Measurements from ENCODE around the gene DND1. TPM values are rescaled to one million over a fixed set of nuclear protein-coding genes. Genes with fewer than 3 reads are reported as not detected.
"Not testable (repeated sequence)": the region's sequence is repeated elsewhere in the genome, so short reads cannot be mapped to it uniquely, and the experiment has no call there.

Gene DND1
- polyA plus RNA-seq, 4 donors: 0.14 to 0.29 TPM; not detected in 2

DNA sequence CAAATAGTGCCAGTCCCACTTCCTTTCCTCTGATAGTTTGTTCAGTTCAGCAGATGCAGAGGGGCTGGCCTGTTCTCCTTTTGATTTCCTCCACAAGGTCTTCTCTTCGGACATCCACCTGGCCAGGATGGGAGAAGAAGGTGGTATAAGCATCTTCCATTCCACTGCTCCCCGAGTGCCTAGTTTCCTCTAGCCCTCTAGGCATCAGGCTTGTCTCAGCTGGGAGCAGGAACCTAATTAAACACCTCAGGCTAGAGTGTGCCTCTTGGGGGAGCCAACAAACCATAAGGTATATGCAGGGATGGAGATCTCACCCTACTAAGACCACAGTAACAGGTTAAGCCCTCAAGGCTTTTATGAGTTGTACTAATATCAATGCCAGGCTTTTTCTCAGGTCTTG lies 835 bp upstream of the DND1 start:
- DNase-seq (ENCODE audit: low read depth in 4 of 4, low spot score in 3 of 4): no peak

DNA sequence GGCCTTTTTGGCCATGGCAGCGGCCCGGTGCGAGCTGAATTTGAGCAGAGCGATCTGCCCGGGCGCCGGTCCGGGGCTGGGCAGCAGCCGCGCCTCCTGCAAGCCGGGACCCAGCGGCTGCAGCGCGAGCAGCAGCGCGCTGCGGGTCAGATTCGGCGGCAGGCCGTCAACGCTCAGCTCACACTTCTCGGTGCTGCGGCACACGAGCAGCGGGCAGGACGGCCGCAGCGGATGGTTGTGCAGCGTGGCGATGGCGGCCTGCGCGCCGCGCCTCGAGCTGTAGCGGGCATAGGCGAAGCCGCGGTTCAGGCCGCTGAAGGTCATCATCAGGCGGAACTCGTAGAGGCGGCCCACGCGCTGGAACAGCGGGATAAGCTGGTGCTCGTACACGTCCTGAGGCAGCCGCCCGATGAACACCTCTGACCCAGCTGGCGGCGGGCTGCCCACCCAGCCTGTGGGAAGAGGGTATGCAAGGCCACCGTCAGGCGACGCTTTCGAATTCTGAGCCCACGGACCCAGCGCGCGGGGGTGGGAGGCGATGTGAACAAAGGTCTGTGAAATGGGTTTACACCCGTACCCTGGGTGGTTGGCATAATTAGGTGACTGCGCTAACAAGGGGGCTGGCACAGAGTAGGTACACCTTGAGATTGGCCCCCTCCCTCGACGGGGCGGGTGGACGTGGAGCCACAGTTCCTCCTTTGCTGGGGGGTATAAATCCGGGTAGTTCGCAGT lies 755 bp downstream of the DND1 start:
- no peak for DNase-seq (ENCODE audit: low read depth in 4 of 4, low spot score in 3 of 4)

DNA sequence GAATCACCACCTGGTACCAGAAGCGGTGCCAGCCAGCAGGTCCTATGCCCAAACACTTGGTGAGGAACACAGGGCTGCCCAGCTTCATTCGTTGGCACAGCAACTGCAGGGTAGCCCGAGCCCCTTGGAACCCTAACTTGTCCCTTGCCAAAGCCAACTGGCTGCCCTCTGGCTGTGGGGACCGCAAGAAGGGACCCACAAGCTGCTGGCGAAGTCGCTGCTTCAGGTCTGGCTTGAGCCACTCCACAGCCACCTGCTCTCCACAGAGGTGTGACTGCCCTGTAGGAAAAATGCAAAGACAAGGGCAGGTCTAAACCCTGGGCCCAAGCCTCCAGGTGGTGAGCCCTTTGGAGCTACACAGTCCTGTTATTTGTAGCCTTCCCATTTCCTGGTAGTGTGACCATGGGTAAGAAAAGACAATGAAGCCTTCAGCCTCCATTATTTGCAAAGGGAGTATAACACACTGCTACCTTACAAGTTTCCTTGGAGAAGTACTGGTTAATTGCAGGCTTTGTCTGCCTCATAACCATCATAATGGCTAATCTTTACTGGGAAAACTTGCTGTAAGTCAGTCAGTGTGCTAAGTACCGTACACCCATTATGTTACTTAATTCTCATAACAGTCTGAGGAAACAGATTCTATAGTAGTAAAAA lies 1.8 kb downstream of the DND1 start:
- no peak for DNase-seq (ENCODE audit: low read depth in 4 of 4, low spot score in 3 of 4)

DNA sequence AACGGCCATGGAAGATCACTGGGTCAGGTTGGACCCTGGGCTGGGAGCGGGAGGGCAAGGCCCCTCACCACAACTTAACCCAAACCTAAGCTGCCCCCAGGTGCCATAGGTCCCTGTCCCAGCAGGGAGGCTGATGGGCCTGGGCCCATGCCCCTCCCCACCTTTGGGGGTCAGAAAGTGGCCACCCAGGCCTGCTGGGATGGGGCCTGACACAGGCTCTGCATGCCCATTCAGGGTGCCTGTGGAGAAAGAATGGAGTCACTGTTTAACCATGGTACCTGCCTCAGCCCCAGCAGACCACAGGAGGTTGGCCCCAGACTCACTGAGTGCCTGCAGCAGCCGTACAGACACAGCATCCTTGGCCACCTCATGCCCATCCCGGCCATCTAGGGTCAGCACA lies 2.3 kb downstream of the DND1 start:
- not testable (repeated sequence) for DNase-seq (ENCODE audit: low read depth in 4 of 4, low spot score in 3 of 4)

DNA sequence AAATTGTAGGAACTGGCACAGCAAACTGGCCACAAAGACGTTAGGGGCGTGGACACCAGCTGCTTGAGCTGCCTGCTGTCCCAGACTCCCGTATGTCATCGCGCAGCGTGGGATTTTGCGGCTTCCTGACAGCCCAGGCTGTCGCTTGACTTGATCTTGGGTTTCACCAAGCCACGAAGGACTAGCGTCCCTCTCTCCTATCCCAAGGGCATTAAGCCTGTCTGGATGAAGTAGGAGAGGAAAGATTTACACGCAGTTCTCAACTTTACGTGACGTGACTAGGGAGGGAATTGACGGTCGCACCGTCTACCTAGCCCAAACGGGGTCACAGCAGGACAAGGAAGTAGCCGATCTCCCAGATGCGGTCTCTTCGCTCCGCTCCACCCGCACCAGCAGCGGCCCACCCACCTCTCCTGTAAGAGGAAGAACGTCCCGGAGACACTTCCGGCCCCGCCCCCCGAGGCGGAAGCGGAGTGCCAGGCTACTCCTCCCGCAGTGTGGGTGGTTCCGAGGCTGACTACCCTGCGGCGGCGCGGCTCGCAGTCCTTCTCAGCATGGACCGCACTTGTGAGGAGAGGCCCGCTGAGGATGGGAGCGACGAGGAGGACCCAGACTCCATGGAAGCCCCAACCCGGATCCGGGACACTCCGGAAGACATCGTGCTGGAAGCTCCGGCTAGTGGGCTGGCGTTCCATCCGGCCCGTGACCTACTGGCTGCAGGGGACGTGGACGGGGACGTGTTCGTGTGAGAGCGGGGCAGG lies 8.8 kb downstream of the DND1 start, which contains the start of gene WDR55:
WDR55 (plus strand) TSS at position 546 of the 761 bp plus-strand sequence; CDS start at position 555, 9 bp downstream.
- peak; percentile 80 to 85 (median 81) for DNase-seq (ENCODE audit: low read depth in 4 of 4, low spot score in 3 of 4)

DNA sequence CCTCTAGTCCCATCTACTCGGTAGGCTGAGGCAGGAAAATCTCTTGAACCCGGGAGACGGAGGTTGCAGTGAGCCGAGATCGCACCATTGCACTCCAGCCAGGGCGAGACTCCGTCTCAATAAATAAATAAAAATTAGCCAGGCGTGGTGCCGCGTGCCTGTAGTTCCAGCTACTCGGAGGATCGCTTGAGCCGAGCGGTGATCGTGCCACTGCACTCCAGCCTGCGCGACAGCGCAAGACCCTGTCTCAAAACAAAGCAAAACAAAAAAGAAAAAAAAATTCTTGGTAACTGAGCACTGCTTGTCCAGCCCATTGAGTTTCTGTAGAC lies 9.4 kb downstream of the DND1 start:
- DNase-seq (ENCODE audit: low read depth in 4 of 4, low spot score in 3 of 4): no peak

DNA sequence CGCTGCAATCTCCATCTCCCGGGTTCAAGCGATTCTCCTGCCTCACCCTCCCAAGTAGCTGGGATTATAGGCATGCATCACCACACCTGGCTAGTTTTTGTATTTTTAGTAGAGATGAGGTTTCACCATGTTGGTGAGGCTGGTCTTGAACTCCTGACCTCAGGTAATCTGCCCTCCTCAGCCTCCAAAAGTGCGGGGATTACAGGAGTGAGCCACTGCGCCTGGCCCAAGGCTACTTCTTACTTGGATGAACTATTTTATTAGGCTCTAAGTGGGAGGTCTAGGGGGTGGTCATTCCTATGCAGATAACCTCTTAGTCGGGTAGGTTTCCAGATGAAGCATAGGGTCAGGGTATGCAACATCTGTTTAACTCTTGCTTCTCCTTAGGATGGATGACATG lies 13.0 kb downstream of the DND1 start:
- DNase-seq (ENCODE audit: low read depth in 4 of 4, low spot score in 3 of 4): not testable (repeated sequence)

DNA sequence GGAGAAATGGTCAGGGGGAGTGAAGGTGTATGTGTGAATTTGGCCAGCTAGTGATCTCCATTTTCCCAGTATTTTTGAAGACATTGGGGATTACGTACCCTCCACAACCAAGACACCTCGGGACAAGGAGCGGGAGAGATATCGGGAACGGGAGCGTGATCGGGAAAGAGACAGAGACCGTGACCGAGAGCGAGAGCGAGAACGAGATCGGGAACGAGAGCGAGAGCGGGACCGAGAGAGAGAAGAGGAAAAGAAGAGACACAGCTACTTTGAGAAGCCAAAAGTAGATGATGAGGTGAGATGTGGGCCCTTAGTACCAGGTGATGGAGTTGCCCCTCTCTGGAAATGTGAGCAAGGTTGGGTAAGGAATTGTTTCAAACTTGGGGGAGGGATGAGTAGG lies 14.5 kb downstream of the DND1 start:
- no peak for DNase-seq (ENCODE audit: low read depth in 4 of 4, low spot score in 3 of 4)

DNA sequence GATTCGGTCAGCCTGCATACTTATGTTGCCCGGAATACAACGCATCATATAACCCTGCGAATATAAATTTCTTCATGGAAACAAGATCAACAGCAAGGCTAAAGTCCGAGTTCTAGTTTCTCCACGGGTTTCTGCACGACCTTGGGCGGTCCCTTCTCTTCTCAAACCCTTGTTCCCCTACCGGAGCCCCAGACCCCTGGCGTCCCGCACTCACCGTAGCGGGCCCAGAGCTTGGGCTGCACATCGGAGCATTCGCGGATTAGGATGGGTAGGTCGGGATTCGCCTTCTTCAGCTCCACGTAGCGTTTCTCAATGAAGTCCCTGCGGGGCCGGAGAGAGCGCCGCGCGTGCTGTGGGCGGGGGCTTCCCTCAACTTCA lies 26.3 kb downstream of the DND1 start:
- no peak for DNase-seq (ENCODE audit: low read depth in 4 of 4, low spot score in 3 of 4)

DNA sequence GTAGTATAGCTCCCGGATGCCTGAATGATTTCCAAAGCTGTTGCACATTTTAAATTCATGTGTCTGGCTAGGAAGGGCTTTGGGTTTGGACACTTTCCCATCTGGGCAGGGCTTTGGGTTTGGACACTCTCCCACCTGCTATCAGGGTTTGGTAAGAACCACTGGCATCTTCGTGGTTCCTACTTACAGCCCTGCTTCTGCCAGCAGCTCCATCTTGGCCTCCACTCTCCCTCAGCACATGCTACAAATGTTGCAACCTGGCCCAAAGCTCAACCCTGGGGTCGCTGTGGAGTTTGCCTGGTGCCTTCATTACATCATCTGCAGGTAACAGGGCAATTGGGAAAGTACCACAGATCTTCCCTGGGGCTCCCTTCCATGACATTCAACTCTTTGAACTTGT lies 30.7 kb downstream of the DND1 start:
- DNase-seq (ENCODE audit: low read depth in 4 of 4, low spot score in 3 of 4): no peak

DNA sequence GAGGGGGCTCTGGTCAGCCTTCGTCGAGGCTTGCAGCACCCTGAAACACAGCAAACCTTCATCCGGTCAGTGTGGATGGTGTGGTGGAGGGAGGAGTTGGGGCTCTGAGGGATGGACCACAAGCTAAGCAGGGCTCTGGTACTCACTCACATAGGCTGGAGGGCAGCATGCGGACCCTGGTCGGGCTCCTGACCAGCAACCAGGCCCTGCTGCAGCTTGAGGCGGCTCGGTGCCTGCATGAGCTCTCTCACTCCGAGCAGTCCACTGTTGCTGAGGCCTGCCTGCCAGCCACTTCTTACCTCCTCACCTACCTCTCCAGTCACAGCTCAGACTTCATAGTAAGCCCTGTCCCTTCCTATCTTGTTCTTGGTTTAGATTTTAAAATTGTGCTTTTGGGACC lies 31.7 kb downstream of the DND1 start:
- no peak for DNase-seq (ENCODE audit: low read depth in 4 of 4, low spot score in 3 of 4)

DNA sequence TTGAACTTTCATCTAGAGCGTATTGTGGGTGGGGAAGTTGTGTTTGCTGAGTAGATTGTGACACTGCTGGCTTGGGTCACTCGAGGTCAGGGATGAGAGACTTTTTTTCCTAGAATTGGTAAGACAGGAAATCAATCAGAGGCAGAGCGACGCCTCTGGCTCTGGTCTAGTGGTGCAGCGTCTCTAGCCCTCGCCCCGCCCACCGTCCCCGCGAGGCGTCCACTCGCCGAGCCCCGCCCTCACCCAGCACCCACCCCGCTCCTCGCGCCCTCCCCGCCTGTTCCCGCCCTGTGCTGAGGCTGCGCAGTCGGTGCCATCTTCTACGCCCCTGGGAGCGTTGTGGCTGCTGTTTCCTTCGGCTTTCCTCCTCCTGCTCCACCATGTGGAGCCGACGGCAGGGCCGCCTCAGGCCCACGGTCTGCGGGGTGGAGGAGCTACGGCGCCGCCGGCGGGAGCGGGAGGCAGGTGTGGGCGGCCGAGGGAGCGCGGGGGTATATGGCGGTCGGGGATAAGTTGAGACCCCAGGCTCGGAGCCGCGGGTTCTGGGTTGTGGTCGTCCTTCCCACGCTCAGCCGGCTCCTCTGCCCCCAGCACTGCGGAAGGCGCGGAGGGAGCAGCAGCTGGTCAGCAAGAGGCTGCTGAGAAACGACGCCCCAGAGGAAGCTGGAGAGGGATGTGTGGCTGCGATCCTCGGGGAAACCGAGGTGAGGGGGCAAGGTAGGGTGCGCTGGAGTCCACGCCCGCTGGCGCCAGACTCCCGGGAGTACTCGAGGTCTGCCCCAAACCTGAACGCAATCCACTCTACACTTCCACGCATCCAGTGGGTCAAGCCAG lies 34.0 kb downstream of the DND1 start, which contains the start of gene TMCO6:
TMCO6 (plus strand) TSS at position 304 of the 834 bp plus-strand sequence; CDS start at position 381, 77 bp downstream.
- peak in 3 of 4 donors; percentile 81 to 87 (median 82) for DNase-seq (ENCODE audit: low read depth in 4 of 4, low spot score in 3 of 4)

DNA sequence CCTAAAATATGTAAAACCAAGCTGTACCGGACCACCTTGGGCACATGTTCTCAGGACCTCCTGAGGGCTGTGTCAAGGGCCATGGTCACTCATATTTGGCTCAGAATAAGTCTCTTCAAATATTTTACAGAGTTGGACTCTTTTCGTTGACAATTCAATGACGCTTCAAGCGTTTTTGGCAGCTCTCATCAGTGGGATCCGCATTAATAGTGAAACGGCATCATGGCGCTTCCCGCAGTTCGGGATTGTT lies 34.6 kb downstream of the DND1 start:
- not testable (repeated sequence) for DNase-seq (ENCODE audit: low read depth in 4 of 4, low spot score in 3 of 4)

DNA sequence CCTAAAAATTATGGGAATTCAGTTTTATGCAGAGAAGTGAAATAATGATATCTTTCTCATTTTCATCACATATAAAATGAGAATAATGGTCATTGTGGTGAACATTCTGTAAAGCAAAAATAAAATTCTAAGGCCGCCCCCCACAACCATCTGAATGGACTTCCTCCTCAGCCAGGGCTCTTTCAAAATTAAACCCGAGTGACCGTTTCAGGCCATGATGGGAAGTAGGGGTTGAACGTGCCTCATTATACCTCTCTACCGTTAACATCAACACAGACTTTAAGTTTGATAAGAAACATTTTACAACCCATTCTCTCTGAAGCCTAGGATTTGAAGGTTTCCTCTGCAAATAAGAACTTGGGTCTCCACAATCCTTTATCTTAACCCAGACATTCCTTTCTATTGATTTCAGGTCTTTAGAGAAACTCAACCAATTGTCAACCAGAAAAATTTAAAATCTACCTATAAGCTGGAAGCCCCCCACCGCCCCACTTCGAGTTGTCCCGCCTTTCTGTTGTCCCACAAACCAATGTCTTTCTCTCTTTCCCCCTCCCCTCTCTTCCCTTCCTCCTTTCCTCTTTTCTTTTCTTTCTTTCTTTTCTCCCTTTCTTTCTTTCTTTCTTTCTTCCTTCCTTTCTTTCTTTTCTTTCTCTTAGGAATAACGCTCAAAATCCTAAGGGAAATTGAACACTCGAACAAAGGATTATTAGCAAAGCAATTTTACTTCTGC lies 35.8 kb downstream of the DND1 start:
- no peak for DNase-seq (ENCODE audit: low read depth in 4 of 4, low spot score in 3 of 4)

DNA sequence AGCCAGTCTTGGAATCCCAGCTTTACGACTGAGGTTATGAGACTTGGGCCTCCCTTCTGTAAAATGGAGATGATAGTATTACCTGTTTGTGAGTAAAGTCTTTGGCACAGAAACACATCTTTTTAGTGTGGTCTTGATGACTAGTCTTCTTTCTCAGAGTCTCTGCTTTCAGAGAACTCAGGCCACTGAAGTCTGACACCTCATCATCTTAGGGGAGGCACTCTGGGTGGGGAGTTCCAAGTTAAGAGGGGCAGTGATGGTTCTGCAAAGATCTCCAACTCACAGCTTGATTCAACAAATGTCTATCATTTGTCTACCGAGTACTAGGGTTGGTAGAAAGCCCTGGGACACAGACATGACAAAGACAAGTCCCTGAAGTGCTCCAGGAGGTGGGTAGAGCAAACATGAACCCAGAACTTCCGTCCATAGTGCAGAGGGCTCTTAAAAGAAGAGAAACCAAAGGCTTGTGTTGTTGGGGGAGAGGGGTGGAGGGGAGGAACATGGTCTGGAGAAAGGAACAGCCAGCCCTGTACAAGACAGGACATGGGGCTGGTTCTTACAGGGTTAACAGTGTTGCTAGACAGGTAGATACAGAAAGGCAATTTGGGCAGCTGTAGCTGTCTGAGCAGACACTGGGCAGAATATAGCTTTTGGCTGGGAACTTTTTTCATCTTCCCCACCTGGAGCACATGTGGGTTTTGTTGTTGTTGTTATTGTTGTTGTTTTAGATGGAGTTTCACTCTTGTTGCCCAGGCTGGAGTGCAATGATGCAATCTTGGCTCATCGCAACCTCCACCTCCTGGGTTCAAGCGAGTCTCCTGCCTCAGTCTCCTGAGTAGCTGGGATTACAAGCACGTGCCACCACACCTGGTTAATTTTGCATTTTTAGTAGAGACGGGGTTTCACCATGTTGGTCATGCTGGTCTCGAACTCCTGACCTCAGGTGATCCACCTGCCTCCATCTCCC lies 37.8 kb downstream of the DND1 start:
- DNase-seq (ENCODE audit: low read depth in 4 of 4, low spot score in 3 of 4): no peak

DNA sequence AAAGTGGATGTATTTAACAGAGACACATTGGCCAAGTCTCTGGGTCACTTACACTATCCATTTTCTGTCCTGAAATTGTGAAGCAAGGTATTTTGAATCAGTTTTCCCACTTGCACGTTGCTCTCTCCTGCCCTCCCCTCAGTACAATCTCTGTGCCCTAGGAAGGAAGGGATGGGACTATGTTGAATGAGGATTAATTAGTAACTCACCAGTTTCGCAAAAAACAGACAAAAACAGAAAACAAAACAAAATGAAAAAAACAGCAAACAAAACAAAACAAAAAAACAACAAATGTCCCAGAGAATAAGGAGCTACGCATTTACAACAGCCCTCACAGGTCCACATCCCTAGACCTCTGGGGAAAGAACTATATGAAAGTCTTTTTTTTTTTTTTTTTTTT lies 39.3 kb downstream of the DND1 start:
- DNase-seq (ENCODE audit: low read depth in 4 of 4, low spot score in 3 of 4): no peak

DNA sequence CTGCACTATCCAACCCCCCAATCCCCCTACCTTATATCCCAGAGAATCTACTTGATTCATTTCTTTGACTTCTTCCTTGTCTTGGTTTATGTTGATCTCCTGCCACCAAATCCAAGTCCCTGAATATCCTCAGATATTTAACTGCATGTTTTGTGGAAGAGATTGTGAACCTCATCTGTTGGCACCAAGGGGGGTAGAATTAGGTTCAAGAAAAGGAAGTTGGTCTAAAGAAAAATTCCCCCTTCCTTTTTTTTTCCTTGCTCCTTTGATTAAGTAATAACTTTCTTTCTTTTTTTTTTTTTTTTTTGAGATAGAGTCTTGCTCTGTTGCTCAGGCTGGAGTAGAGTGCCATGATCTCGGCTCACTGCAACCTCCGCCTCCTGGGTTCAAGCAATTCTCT lies 39.9 kb downstream of the DND1 start:
- no peak for DNase-seq (ENCODE audit: low read depth in 4 of 4, low spot score in 3 of 4)

DNA sequence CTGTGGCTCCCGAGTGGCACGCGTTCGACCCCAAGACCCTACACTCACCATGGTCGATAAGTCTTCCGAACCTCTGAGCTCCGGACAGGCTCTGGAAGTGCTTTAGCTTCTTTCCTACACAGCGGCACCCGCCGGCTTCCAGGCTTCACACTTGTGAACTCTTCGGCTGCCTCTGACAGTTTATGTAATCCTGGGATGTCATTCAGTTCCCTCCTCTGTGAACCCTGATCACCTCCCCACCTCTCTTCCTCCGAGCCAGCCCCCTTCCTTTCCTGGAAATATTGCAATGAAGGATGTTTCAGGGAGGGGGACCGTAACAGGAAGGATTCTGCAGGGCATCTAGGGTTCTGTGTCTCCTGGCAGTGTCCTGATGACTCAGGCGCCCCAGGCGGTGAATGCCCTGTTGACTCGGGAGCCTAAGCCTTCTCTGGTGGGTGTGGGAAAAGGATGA lies 40.3 kb downstream of the DND1 start, which contains the start of gene CD14:
CD14 (minus strand) TSS at position 155 of the 451 bp plus-strand sequence; CDS start at position 51, 104 bp downstream.
- DNase-seq (ENCODE audit: low read depth in 4 of 4, low spot score in 3 of 4): no peak

All from right renal pelvis (tissue), 4 donors.